ENCODE data around the gene RAP1GAP2.

- no peak for TF ChIP-seq ZNF423 (tag by site-specific recombination; IDR thresholded peaks at IDR 0.05)
- no peak for TF ChIP-seq ZNF621 (tag by site-specific recombination; IDR thresholded peaks at IDR 0.05)
- TF ChIP-seq PBX3 (CRISPR knock-in tag; IDR thresholded peaks at IDR 0.05), result no peak
- TF ChIP-seq ZNF785 (tag by site-specific recombination; IDR thresholded peaks at IDR 0.05), result no peak
- no peak for TF ChIP-seq ZNF23 (tag by site-specific recombination; IDR thresholded peaks at IDR 0.05; ENCODE audit: borderline replicate concordance)
- no peak for TF ChIP-seq ZNF645 (tag by site-specific recombination; IDR thresholded peaks at IDR 0.05)
- no peak for TF ChIP-seq CTCF (tag by site-specific recombination; IDR thresholded peaks at IDR 0.05)
Measured at GRCh38 chr17:2798678-2799077, 2.4 kb downstream of the RAP1GAP2 start.
